Measurements from ENCODE around the gene LAIR2.
"Not testable (repeated sequence)": the region's sequence is repeated elsewhere in the genome, so short reads cannot be mapped to it uniquely, and the experiment has no call there.

Gene LAIR2

GRCh38 chr19:54485851-54486250 is 16.8 kb upstream of the LAIR2 start:
- TF ChIP-seq CTCF (IDR thresholded peaks at IDR 0.05), result no peak
- Histone ChIP-seq H3K9ac (no peak overlapping the region), H3K9me3 (ENCODE audit: control insufficient read depth, low read length) (no peaks in the 10 kb centered on the region), H2AFZ (no peak overlapping the region), H3K27ac (no peak overlapping the region), H3K79me2 (no peaks in the 10 kb centered on the region), H3K4me1 (no peaks in the 10 kb centered on the region), H3K27me3 (ENCODE audit: control insufficient read depth, insufficient read depth, low read length) (no peaks in the 10 kb centered on the region), H3K36me3 (ENCODE audit: control insufficient read depth, insufficient read depth, low read length) (no peaks in the 10 kb centered on the region), H3K4me3 (ENCODE audit: low read depth, low read length) (no peak overlapping the region), H3K4me2 (ENCODE audit: low read length) (no peak overlapping the region)

- Histone ChIP-seq H3K9ac (no peak overlapping the region), H3K79me2 (no peaks in the 10 kb centered on the region), H3K4me3 (ENCODE audit: low read depth, low read length) (no peak overlapping the region), H2AFZ (no peak overlapping the region), H3K27ac (no peak overlapping the region), H3K9me3 (ENCODE audit: control insufficient read depth, low read length) (no peaks in the 10 kb centered on the region), H3K36me3 (ENCODE audit: control insufficient read depth, insufficient read depth, low read length) (no peaks in the 10 kb centered on the region), H3K27me3 (ENCODE audit: control insufficient read depth, insufficient read depth, low read length) (no peaks in the 10 kb centered on the region), H3K4me1 (no peaks in the 10 kb centered on the region), H3K4me2 (ENCODE audit: low read length) (no peak overlapping the region)
- no peak for TF ChIP-seq CTCF (IDR thresholded peaks at IDR 0.05)
Observed at GRCh38 chr19:54489341-54489740, 13.3 kb upstream of the LAIR2 start.

GRCh38 chr19:54489766-54490165 is 12.9 kb upstream of the LAIR2 start:
- Histone ChIP-seq H3K79me2 (no peaks in the 10 kb centered on the region), H3K4me1 (no peaks in the 10 kb centered on the region), H3K4me2 (ENCODE audit: low read length) (no peak overlapping the region), H3K27ac (no peak overlapping the region), H3K36me3 (ENCODE audit: control insufficient read depth, insufficient read depth, low read length) (no peaks in the 10 kb centered on the region), H3K4me3 (ENCODE audit: low read depth, low read length) (no peak overlapping the region), H3K27me3 (ENCODE audit: control insufficient read depth, insufficient read depth, low read length) (no peaks in the 10 kb centered on the region), H3K9me3 (ENCODE audit: control insufficient read depth, low read length) (no peaks in the 10 kb centered on the region), H2AFZ (no peak overlapping the region), H3K9ac (no peak overlapping the region)
- no peak for TF ChIP-seq CTCF (IDR thresholded peaks at IDR 0.05)

- Histone ChIP-seq H3K4me3 (ENCODE audit: low read depth, low read length) (no peak overlapping the region), H3K4me1 (no peaks in the 10 kb centered on the region), H3K79me2 (no peaks in the 10 kb centered on the region), H3K36me3 (ENCODE audit: control insufficient read depth, insufficient read depth, low read length) (no peaks in the 10 kb centered on the region), H3K4me2 (ENCODE audit: low read length) (no peak overlapping the region), H2AFZ (no peak overlapping the region), H3K9me3 (ENCODE audit: control insufficient read depth, low read length) (no peaks in the 10 kb centered on the region), H3K9ac (no peak overlapping the region), H3K27me3 (ENCODE audit: control insufficient read depth, insufficient read depth, low read length) (no peaks in the 10 kb centered on the region), H3K27ac (no peak overlapping the region)
- TF ChIP-seq CTCF (IDR thresholded peaks at IDR 0.05), result no peak
Observed at GRCh38 chr19:54492568-54492967, 10.1 kb upstream of the LAIR2 start.

GRCh38 chr19:54493056-54493455 is 9.6 kb upstream of the LAIR2 start:
- not testable (repeated sequence) for H3K79me2 ChIP-seq; H3K27ac ChIP-seq; H3K4me3 ChIP-seq (ENCODE audit: low read depth, low read length); H3K36me3 ChIP-seq (ENCODE audit: control insufficient read depth, insufficient read depth, low read length); H2AFZ ChIP-seq; H3K9ac ChIP-seq; H3K27me3 ChIP-seq (ENCODE audit: control insufficient read depth, insufficient read depth, low read length); H3K4me2 ChIP-seq (ENCODE audit: low read length); H3K9me3 ChIP-seq (ENCODE audit: control insufficient read depth, low read length); H3K4me1 ChIP-seq

Data from parathyroid adenoma (tissue), 2 donors.